Activated naive CD8-positive, alpha-beta T cell treated with anti-CD3 and anti-CD28 coated beads for 36 hours (primary cell): Measurements from ENCODE around the gene KMO. TPM values are rescaled to one million over a fixed set of nuclear protein-coding genes. Genes with fewer than 3 reads are reported as not detected.
A peak's percentile ranks its signal among the peaks of the same experiment; 100 is the strongest.

Source experiments
- DNase-seq: peaks from one replicate; pipeline ENCODE4 v3.0.0; 2021
- H3K27ac Mint-ChIP-seq: one replicate; pipeline ENCODE4 v1.8.0; 2022; ENCODE audit warnings: mild to moderate bottlenecking, moderate library complexity, mixed read lengths
- H3K27me3 Mint-ChIP-seq: one replicate; pipeline ENCODE4 v1.8.0; 2022; ENCODE audit warnings: mild to moderate bottlenecking, mixed read lengths
- H3K36me3 Mint-ChIP-seq: one replicate; pipeline ENCODE4 v1.8.0; 2021; ENCODE audit warnings: mild to moderate bottlenecking, mixed read lengths
- H3K4me1 Mint-ChIP-seq: one replicate; pipeline ENCODE4 v1.8.0; 2021; ENCODE audit warnings: mixed read lengths
- H3K4me3 Mint-ChIP-seq: one replicate; pipeline ENCODE4 v1.8.0; 2022; ENCODE audit warnings: mild to moderate bottlenecking, moderate library complexity, mixed read lengths
- H3K9me3 Mint-ChIP-seq: one replicate; pipeline ENCODE4 v1.8.0; 2022; ENCODE audit warnings: mixed read lengths
- total RNA-seq, 2 experiments: library from RNA; stranded (reverse); gene quantifications; one replicate each; pipeline ENCODE4 v1.2.3, GENCODE V29; 2021

KMO gene
- total RNA-seq, 2 experiments from 2014 or later: 0.34 to 0.37 TPM

GRCh38 chr1:241527146-241527545, 5.0 kb upstream of the KMO start:
- no peaks in the 10 kb centered on the region for H3K9me3 Mint-ChIP-seq
- no peaks in the 10 kb centered on the region for H3K36me3 Mint-ChIP-seq
- peaks cover 18% of the 10 kb centered on the region for H3K27me3 Mint-ChIP-seq
- H3K4me3 Mint-ChIP-seq: no peak overlapping the region
- DNase-seq: no peak
- peaks cover 9% of the 10 kb centered on the region for H3K4me1 Mint-ChIP-seq
- no peak overlapping the region for H3K27ac Mint-ChIP-seq

GRCh38 chr1:241531195-241532161, 700 bp upstream of the KMO start:
- peak overlapping the region; percentile 92 for H3K27ac Mint-ChIP-seq
- H3K4me1 Mint-ChIP-seq: peaks cover 19% of the 10 kb centered on the region
- H3K27me3 Mint-ChIP-seq: no peaks in the 10 kb centered on the region
- no peaks in the 10 kb centered on the region for H3K36me3 Mint-ChIP-seq
- H3K9me3 Mint-ChIP-seq: no peaks in the 10 kb centered on the region
- peak overlapping the region; percentile 91 for H3K4me3 Mint-ChIP-seq
- DNase-seq: no peak

- Mint-ChIP-seq H3K9me3 (peaks cover 2% of the 10 kb centered on the region), H3K36me3 (no peaks in the 10 kb centered on the region), H3K4me1 (peaks cover 24% of the 10 kb centered on the region), H3K4me3 (no peak overlapping the region), H3K27ac (no peak overlapping the region), H3K27me3 (no peaks in the 10 kb centered on the region)
- DNase-seq: no peak
Measured at GRCh38 chr1:241532864-241533263, 686 bp downstream of the KMO start.

- no peak for DNase-seq
- Mint-ChIP-seq H3K36me3 (no peaks in the 10 kb centered on the region), H3K4me3 (no peak overlapping the region), H3K9me3 (peaks cover 2% of the 10 kb centered on the region), H3K27ac (no peak overlapping the region), H3K4me1 (peaks cover 26% of the 10 kb centered on the region), H3K27me3 (no peaks in the 10 kb centered on the region)
Measured at GRCh38 chr1:241533326-241534115, 1.3 kb downstream of the KMO start.

GRCh38 chr1:241536304-241536703, 4.1 kb downstream of the KMO start:
- no peak for DNase-seq
- Mint-ChIP-seq H3K27me3 (no peaks in the 10 kb centered on the region), H3K27ac (no peak overlapping the region), H3K4me1 (peaks cover 23% of the 10 kb centered on the region), H3K9me3 (peaks cover 2% of the 10 kb centered on the region), H3K36me3 (no peaks in the 10 kb centered on the region), H3K4me3 (no peak overlapping the region)

GRCh38 chr1:241536969-241537368, 4.8 kb downstream of the KMO start:
- Mint-ChIP-seq H3K4me1 (peaks cover 18% of the 10 kb centered on the region), H3K4me3 (no peak overlapping the region), H3K27me3 (no peaks in the 10 kb centered on the region), H3K27ac (no peak overlapping the region), H3K9me3 (peaks cover 2% of the 10 kb centered on the region), H3K36me3 (no peaks in the 10 kb centered on the region)
- no peak for DNase-seq

GRCh38 chr1:241542199-241542907, 10.2 kb downstream of the KMO start:
- Mint-ChIP-seq H3K36me3 (no peaks in the 10 kb centered on the region), H3K27me3 (no peaks in the 10 kb centered on the region), H3K27ac (no peak overlapping the region), H3K9me3 (peaks cover 2% of the 10 kb centered on the region), H3K4me1 (peaks cover 2% of the 10 kb centered on the region), H3K4me3 (no peak overlapping the region)
- no peak for DNase-seq

GRCh38 chr1:241548008-241548407, 15.8 kb downstream of the KMO start:
- H3K9me3 Mint-ChIP-seq: no peaks in the 10 kb centered on the region
- H3K4me1 Mint-ChIP-seq: peaks cover 19% of the 10 kb centered on the region
- no peaks in the 10 kb centered on the region for H3K27me3 Mint-ChIP-seq
- DNase-seq: no peak
- H3K4me3 Mint-ChIP-seq: no peak overlapping the region
- H3K36me3 Mint-ChIP-seq: peaks cover 2% of the 10 kb centered on the region
- no peak overlapping the region for H3K27ac Mint-ChIP-seq

GRCh38 chr1:241550318-241550717, 18.1 kb downstream of the KMO start:
- peaks cover 2% of the 10 kb centered on the region for H3K36me3 Mint-ChIP-seq
- DNase-seq: no peak
- H3K27ac Mint-ChIP-seq: no peak overlapping the region
- no peak overlapping the region for H3K4me3 Mint-ChIP-seq
- no peaks in the 10 kb centered on the region for H3K27me3 Mint-ChIP-seq
- peaks cover 19% of the 10 kb centered on the region for H3K4me1 Mint-ChIP-seq
- H3K9me3 Mint-ChIP-seq: no peaks in the 10 kb centered on the region

- Mint-ChIP-seq H3K27ac (peak overlapping the region; percentile 94), H3K27me3 (no peaks in the 10 kb centered on the region), H3K9me3 (no peaks in the 10 kb centered on the region), H3K4me3 (peak overlapping the region; percentile 77), H3K4me1 (peaks cover 19% of the 10 kb centered on the region), H3K36me3 (peaks cover 2% of the 10 kb centered on the region)
- DNase-seq: peak; percentile 21
Measured at GRCh38 chr1:241551759-241552638, 19.8 kb downstream of the KMO start.

GRCh38 chr1:241553886-241554592, 21.9 kb downstream of the KMO start:
- no peak for DNase-seq
- H3K4me3 Mint-ChIP-seq: no peak overlapping the region
- no peaks in the 10 kb centered on the region for H3K27me3 Mint-ChIP-seq
- peaks cover 2% of the 10 kb centered on the region for H3K36me3 Mint-ChIP-seq
- H3K4me1 Mint-ChIP-seq: peaks cover 19% of the 10 kb centered on the region
- H3K9me3 Mint-ChIP-seq: no peaks in the 10 kb centered on the region
- H3K27ac Mint-ChIP-seq: no peak overlapping the region

- no peaks in the 10 kb centered on the region for H3K9me3 Mint-ChIP-seq
- H3K4me1 Mint-ChIP-seq: peaks cover 19% of the 10 kb centered on the region
- H3K27me3 Mint-ChIP-seq: no peaks in the 10 kb centered on the region
- no peak overlapping the region for H3K4me3 Mint-ChIP-seq
- DNase-seq: no peak
- no peak overlapping the region for H3K27ac Mint-ChIP-seq
- H3K36me3 Mint-ChIP-seq: peaks cover 2% of the 10 kb centered on the region
Measured at GRCh38 chr1:241555526-241555925, 23.3 kb downstream of the KMO start.

- peaks cover 6% of the 10 kb centered on the region for H3K4me1 Mint-ChIP-seq
- H3K27me3 Mint-ChIP-seq: no peaks in the 10 kb centered on the region
- no peak overlapping the region for H3K4me3 Mint-ChIP-seq
- H3K9me3 Mint-ChIP-seq: no peaks in the 10 kb centered on the region
- H3K27ac Mint-ChIP-seq: no peak overlapping the region
- H3K36me3 Mint-ChIP-seq: no peaks in the 10 kb centered on the region
- DNase-seq: no peak
Measured at GRCh38 chr1:241557031-241557430, 24.9 kb downstream of the KMO start.
